Measurements from ENCODE around the gene CSF2.

Gene CSF2

GRCh38 chr5:132073231-132074013, at the start of gene CSF2:
Gene CSF2, plus strand, starts transcription at chr5:132073789. Its CDS starts 35 bp downstream, at chr5:132073824.
- DNase-seq (ENCODE audit: low spot score), result no peak

- no peak for DNase-seq (ENCODE audit: low spot score)
Observed at GRCh38 chr5:132024117-132024435, 49.5 kb upstream of the CSF2 start.

GRCh38 chr5:132024789-132025402, 48.7 kb upstream of the CSF2 start:
- no peak for DNase-seq (ENCODE audit: low spot score)

GRCh38 chr5:132025403-132025971, 48.1 kb upstream of the CSF2 start:
- no peak for DNase-seq (ENCODE audit: low spot score)

- DNase-seq (ENCODE audit: low spot score), result no peak
Observed at GRCh38 chr5:132026516-132027008, 47.0 kb upstream of the CSF2 start.

GRCh38 chr5:132027027-132027426, 46.6 kb upstream of the CSF2 start:
- no peak for DNase-seq (ENCODE audit: low spot score)

GRCh38 chr5:132029609-132030330, 43.8 kb upstream of the CSF2 start:
- DNase-seq (ENCODE audit: low spot score), result no peak

- DNase-seq (ENCODE audit: low spot score), result no peak
Observed at GRCh38 chr5:132030610-132031009, 43.0 kb upstream of the CSF2 start.

- no peak for DNase-seq (ENCODE audit: low spot score)
Observed at GRCh38 chr5:132032196-132032595, 41.4 kb upstream of the CSF2 start.

GRCh38 chr5:132033122-132033521, 40.5 kb upstream of the CSF2 start:
- DNase-seq (ENCODE audit: low spot score), result no peak

GRCh38 chr5:132037353-132037752, 36.2 kb upstream of the CSF2 start:
- DNase-seq (ENCODE audit: low spot score), result no peak

- DNase-seq (ENCODE audit: low spot score), result no peak
Observed at GRCh38 chr5:132044207-132044606, 29.4 kb upstream of the CSF2 start.

GRCh38 chr5:132046880-132047299, 26.7 kb upstream of the CSF2 start:
- DNase-seq (ENCODE audit: low spot score), result no peak

- DNase-seq (ENCODE audit: low spot score), result no peak
Observed at GRCh38 chr5:132049093-132049492, 24.5 kb upstream of the CSF2 start.

GRCh38 chr5:132049559-132049958, 24.0 kb upstream of the CSF2 start:
- DNase-seq (ENCODE audit: low spot score), result no peak

GRCh38 chr5:132050136-132050535, 23.5 kb upstream of the CSF2 start:
- no peak for DNase-seq (ENCODE audit: low spot score)

- DNase-seq (ENCODE audit: low spot score), result no peak
Observed at GRCh38 chr5:132050661-132051552, 22.7 kb upstream of the CSF2 start.

- no peak for DNase-seq (ENCODE audit: low spot score)
Observed at GRCh38 chr5:132052520-132052919, 21.1 kb upstream of the CSF2 start.

GRCh38 chr5:132053483-132053882, 20.1 kb upstream of the CSF2 start:
- DNase-seq (ENCODE audit: low spot score), result no peak

GRCh38 chr5:132054031-132054696, 19.4 kb upstream of the CSF2 start:
- no peak for DNase-seq (ENCODE audit: low spot score)
